GM19351 (cell line): ENCODE data around the gene FGD1.

Source experiments
- ATAC-seq: cut with Tn5 transposase; IDR thresholded peaks from one replicate; pipeline ENCODE4 v1.9.1; 2021; ENCODE audit warnings: mild to moderate bottlenecking, moderate library complexity; ENCODE audit not compliant: unreplicated experiment

FGD1 gene

GRCh38 chrX:54473993-54474859, 21.8 kb downstream of the FGD1 start:
- no peak for ATAC-seq

GRCh38 chrX:54470054-54470760, 25.8 kb downstream of the FGD1 start:
- ATAC-seq = no peak

- no peak for ATAC-seq
Measured at GRCh38 chrX:54452920-54453319, 43.1 kb downstream of the FGD1 start.

GRCh38 chrX:54449929-54450328, 46.1 kb downstream of the FGD1 start:
- no peak for ATAC-seq

- ATAC-seq = no peak
Measured at GRCh38 chrX:54447461-54447860, 48.6 kb downstream of the FGD1 start.

- ATAC-seq = no peak
Measured at GRCh38 chrX:54446084-54446483, 50.0 kb downstream of the FGD1 start.

GRCh38 chrX:54444752-54445151, 51.3 kb downstream of the FGD1 start:
- no peak for ATAC-seq

- no peak for ATAC-seq
Measured at GRCh38 chrX:54442790-54443189, 53.2 kb downstream of the FGD1 start.

GRCh38 chrX:54439960-54440871, 55.8 kb downstream of the FGD1 start, which contains the start of gene TSR2:
TSR2 (plus strand) TSS chrX:54440404; CDS start chrX:54440422, 18 bp downstream.
- peak; percentile 97 for ATAC-seq

- ATAC-seq = no peak
Measured at GRCh38 chrX:54435121-54435520, 60.9 kb downstream of the FGD1 start.

GRCh38 chrX:54430519-54430918, 65.5 kb downstream of the FGD1 start:
- ATAC-seq = no peak

GRCh38 chrX:54427837-54428424, 68.1 kb downstream of the FGD1 start:
- no peak for ATAC-seq

GRCh38 chrX:54423161-54423888, 72.7 kb downstream of the FGD1 start:
- ATAC-seq = no peak

GRCh38 chrX:54422168-54422567, 73.9 kb downstream of the FGD1 start:
- ATAC-seq = no peak

- no peak for ATAC-seq
Measured at GRCh38 chrX:54419559-54420302, 76.3 kb downstream of the FGD1 start.

- ATAC-seq = no peak
Measured at GRCh38 chrX:54416965-54417364, 79.1 kb downstream of the FGD1 start.

GRCh38 chrX:54415534-54416350, 80.3 kb downstream of the FGD1 start:
- no peak for ATAC-seq

GRCh38 chrX:54413753-54414152, 82.3 kb downstream of the FGD1 start:
- no peak for ATAC-seq
